Neutrophil (primary cell): ENCODE data around the gene MAST4.

Experiments
- H3K27ac ChIP-seq: fragments of 200-600 bp; sonication (generic); 2 replicates; pipeline ENCODE4 v1.5.1; 2016; ENCODE audit warnings: mild to moderate bottlenecking, moderate library complexity
- H3K27me3 ChIP-seq: fragments of 200-600 bp; sonication (generic); 2 replicates; pipeline ENCODE4 v1.6.0; 2016; ENCODE audit warnings: mild to moderate bottlenecking
- H3K36me3 ChIP-seq: fragments of 200-600 bp; sonication (generic); 2 replicates; pipeline ENCODE4 v1.5.1; 2017
- H3K4me1 ChIP-seq, 2 experiments: fragments of 200-600 bp in 1 of 2; sonication (generic) in 1 of 2; 1 replicate in 1 of 2; 2 replicates in 1 of 2; pipeline versions ENCODE4 v1.5.1 to v1.6.1; 2013 to 2016; ENCODE audit warnings: low read depth in 1 of 2, low read length in 1 of 2, mild to moderate bottlenecking in 1 of 2, moderate library complexity in 1 of 2; ENCODE audit not compliant: control insufficient read depth in 1 of 2, insufficient read depth in 1 of 2
- H3K4me3 ChIP-seq, 2 experiments: fragments of 200-600 bp in 1 of 2; sonication (generic) in 1 of 2; 1 replicate in 1 of 2; 2 replicates in 1 of 2; pipeline ENCODE4 v1.5.1; 2013 to 2016; ENCODE audit warnings: low read depth in 1 of 2, low read length in 1 of 2, mild to moderate bottlenecking in 1 of 2, moderate library complexity in 1 of 2
- H3K9me3 ChIP-seq: fragments of 200-600 bp; sonication (generic); 2 replicates; pipeline ENCODE4 v1.5.1; 2016
- CTCF ChIP-seq: fragments of 200-600 bp; sonication (generic); IDR thresholded peaks from 2 replicates; pipeline ENCODE4 v1.5.1; 2016; ENCODE audit warnings: antibody characterized with exemption

MAST4 gene

GRCh38 chr5:67160272-67160671 is 564.1 kb downstream of the MAST4 start:
- Histone ChIP-seq H3K27me3 (no peaks in the 10 kb centered on the region), H3K4me1 (no peaks in the 10 kb centered on the region), H3K4me3 (no peak overlapping the region), H3K9me3 (no peaks in the 10 kb centered on the region), H3K27ac (no peak overlapping the region), H3K36me3 (no peaks in the 10 kb centered on the region)
- TF ChIP-seq CTCF, result no peak

DNA sequence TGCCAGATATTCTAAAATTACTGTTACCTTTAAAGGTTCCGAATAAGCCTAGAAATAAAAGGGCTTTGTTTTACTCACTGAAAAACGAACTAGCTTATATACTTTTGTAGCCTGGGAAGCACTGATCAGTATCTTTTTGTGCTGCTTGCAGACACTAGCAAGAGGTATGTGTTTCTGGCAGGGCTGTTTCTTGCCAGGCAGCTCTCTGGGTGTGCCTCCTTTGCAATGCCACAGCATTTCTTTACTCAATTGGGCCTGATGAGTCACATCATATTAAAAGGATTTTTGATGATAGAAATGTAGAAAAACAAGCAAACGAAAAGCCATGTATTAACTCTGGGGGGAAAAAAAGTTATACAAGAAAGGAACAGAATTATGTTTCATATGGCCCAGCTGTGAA is 564.8 kb downstream of the MAST4 start:
- Histone ChIP-seq H3K9me3 (no peaks in the 10 kb centered on the region), H3K4me3 (no peak overlapping the region), H3K27me3 (no peaks in the 10 kb centered on the region), H3K36me3 (no peaks in the 10 kb centered on the region), H3K27ac (no peak overlapping the region), H3K4me1 (peaks cover 3 to 4% of the 10 kb centered on the region in 2 experiments)
- no peak for TF ChIP-seq CTCF

- TF ChIP-seq CTCF, result no peak
- no peaks in the 10 kb centered on the region for H3K27me3 ChIP-seq
- H3K9me3 ChIP-seq, result no peaks in the 10 kb centered on the region
- no peak overlapping the region for H3K27ac ChIP-seq
- H3K4me3 ChIP-seq, result no peak overlapping the region
- peaks cover 10 to 11% of the 10 kb centered on the region in 2 experiments for H3K4me1 ChIP-seq
- no peaks in the 10 kb centered on the region for H3K36me3 ChIP-seq
Observed at GRCh38 chr5:67161767-67162166, 565.6 kb downstream of the MAST4 start.

- no peaks in the 10 kb centered on the region for H3K36me3 ChIP-seq
- H3K27ac ChIP-seq, result no peak overlapping the region
- H3K9me3 ChIP-seq, result no peaks in the 10 kb centered on the region
- peaks cover 10 to 13% of the 10 kb centered on the region in 2 experiments for H3K4me1 ChIP-seq
- H3K27me3 ChIP-seq, result no peaks in the 10 kb centered on the region
- H3K4me3 ChIP-seq, result no peak overlapping the region
- no peak for TF ChIP-seq CTCF
Observed at GRCh38 chr5:67163231-67163756, 567.1 kb downstream of the MAST4 start.

DNA sequence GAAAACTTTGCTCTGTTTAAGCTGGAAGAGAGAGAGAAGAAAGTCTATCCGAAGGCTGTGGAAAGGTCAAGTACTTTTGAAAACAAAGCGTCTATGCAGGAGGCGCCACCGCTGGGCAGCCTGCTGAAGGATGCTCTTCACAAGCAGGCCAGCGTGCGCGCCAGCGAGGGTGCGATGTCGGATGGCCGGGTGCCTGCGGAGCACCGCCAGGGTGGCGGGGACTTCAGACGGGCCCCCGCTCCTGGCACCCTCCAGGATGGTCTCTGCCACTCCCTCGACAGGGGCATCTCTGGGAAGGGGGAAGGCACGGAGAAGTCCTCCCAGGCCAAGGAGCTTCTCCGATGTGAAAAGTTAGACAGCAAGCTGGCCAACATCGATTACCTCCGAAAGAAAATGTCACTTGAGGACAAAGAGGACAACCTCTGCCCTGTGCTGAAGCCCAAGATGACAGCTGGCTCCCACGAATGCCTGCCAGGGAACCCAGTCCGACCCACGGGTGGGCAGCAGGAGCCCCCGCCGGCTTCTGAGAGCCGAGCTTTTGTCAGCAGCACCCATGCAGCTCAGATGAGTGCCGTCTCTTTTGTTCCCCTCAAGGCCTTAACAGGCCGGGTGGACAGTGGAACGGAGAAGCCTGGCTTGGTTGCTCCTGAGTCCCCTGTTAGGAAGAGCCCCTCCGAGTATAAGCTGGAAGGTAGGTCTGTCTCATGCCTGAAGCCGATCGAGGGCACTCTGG is 567.8 kb downstream of the MAST4 start:
- no peaks in the 10 kb centered on the region for H3K36me3 ChIP-seq
- TF ChIP-seq CTCF, result no peak
- no peak overlapping the region for H3K27ac ChIP-seq
- H3K27me3 ChIP-seq, result no peaks in the 10 kb centered on the region
- no peak overlapping the region for H3K4me3 ChIP-seq
- H3K9me3 ChIP-seq, result no peaks in the 10 kb centered on the region
- peaks cover 10 to 13% of the 10 kb centered on the region in 2 experiments for H3K4me1 ChIP-seq
